ENCODE data around the gene GRIK4.

DNA sequence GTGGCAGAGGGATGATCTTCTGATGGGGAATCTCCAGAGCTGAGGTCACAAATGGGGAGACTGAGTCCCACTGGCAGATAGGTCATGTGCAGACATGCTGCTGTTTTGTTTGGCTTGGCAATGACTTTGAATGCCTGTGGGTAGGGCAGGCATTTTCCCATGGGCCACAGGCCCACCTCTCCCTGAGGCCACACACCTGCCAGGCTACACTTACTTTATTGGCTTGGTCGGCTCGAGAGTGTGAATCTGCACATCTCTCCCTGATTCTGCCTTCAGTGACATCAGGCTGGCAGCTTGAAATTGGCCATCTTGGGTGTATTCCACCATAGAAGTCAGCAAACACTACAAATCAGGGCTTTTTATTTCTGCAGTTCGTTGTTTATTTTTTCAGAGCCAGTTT is 91.5 kb downstream of the GRIK4 start:
- TF ChIP-seq NRF1 (IDR thresholded peaks at IDR 0.05; ENCODE audit: low read depth, low read length) (no peak), TEAD4 (IDR thresholded peaks at IDR 0.05; ENCODE audit: borderline replicate concordance, insufficient read depth) (no peak), EP300 (IDR thresholded peaks at IDR 0.05; ENCODE audit: borderline replicate concordance in 1 of 2, low read depth in 1 of 2, low read length in 1 of 2) (no peak), JUND (IDR thresholded peaks at IDR 0.05) (no peak), RAD21 (IDR thresholded peaks at IDR 0.05; ENCODE audit: low read length) (no peak)

Data from SK-N-SH (cell line).